Naive B cell (primary cell): Measurements from ENCODE around the gene ARFGAP2. TPM values are rescaled to one million over a fixed set of nuclear protein-coding genes. Genes with fewer than 3 reads are reported as not detected.

Experiments used
- ATAC-seq, 2 donors: fragments of 150-1000 bp; cut with Tn5 transposase; 2 replicates each; pipeline ENCODE4 v1.10.0; 2021; ENCODE audit warnings: low read depth in 2 of 2, mild to moderate bottlenecking in 2 of 2, moderate library complexity in 2 of 2
- DNase-seq: peaks from one replicate; pipeline ENCODE4 v3.0.0; 2022
- H3K27ac Mint-ChIP-seq, 6 donors: one replicate each; pipeline ENCODE4 v1.8.0; 2020 to 2022; ENCODE audit warnings: mild to moderate bottlenecking in 6 of 6, mixed read lengths in 6 of 6, moderate library complexity in 5 of 6, inconsistent platforms in 2 of 6
- H3K27me3 Mint-ChIP-seq, 3 donors: one replicate each; pipeline ENCODE4 v1.8.0; 2021 to 2022; ENCODE audit warnings: mixed read lengths in 3 of 3, mild to moderate bottlenecking in 1 of 3
- H3K36me3 Mint-ChIP-seq, 2 donors: one replicate each; pipeline ENCODE4 v1.8.0; 2020 to 2022; ENCODE audit warnings: mixed read lengths in 2 of 2, inconsistent platforms in 1 of 2, mild to moderate bottlenecking in 1 of 2
- H3K4me1 Mint-ChIP-seq, 3 donors: one replicate each; pipeline ENCODE4 v1.8.0; 2020 to 2022; ENCODE audit warnings: mixed read lengths in 3 of 3, inconsistent platforms in 1 of 3, mild to moderate bottlenecking in 1 of 3, moderate library complexity in 1 of 3
- H3K4me3 Mint-ChIP-seq, 8 donors: one replicate each; pipeline ENCODE4 v1.8.0; 2020 to 2022; ENCODE audit warnings: mild to moderate bottlenecking in 8 of 8, mixed read lengths in 8 of 8, moderate library complexity in 8 of 8, inconsistent platforms in 2 of 8
- H3K9me3 Mint-ChIP-seq, 7 donors: one replicate each; pipeline ENCODE4 v1.8.0; 2020 to 2022; ENCODE audit warnings: mixed read lengths in 7 of 7, mild to moderate bottlenecking in 5 of 7, inconsistent platforms in 2 of 7, moderate library complexity in 1 of 7
- polyA plus RNA-seq, 6 donors: library from polyadenylated mRNA; unstranded; fragments of 300-500 nt; fragmentation: Illumina TruSeq; gene quantifications; one replicate each; pipeline ENCODE4 v1.2.3, GENCODE V29; 2021; ENCODE audit warnings: low read depth in 6 of 6

Gene ARFGAP2
- polyA plus RNA-seq, 6 donors from 2014 or later = 87.2 to 127 (median 100) TPM

- Mint-ChIP-seq H3K4me3 (peak overlapping the region in 1 of 8 donors; percentile 24), H3K27me3 (no peaks in the 10 kb centered on the region), H3K36me3 (no peaks in the 10 kb centered on the region), H3K27ac (peak overlapping the region in 2 of 6 donors; percentile 38 to 74), H3K4me1 (peaks cover 0 to 11% (median 5%) of the 10 kb centered on the region in 3 donors), H3K9me3 (no peaks in the 10 kb centered on the region)
- no peak for DNase-seq
- no peak for ATAC-seq
Observed at GRCh38 chr11:47160753-47161133, 15.9 kb downstream of the ARFGAP2 start.

GRCh38 chr11:47158242-47158641, 18.4 kb downstream of the ARFGAP2 start:
- H3K36me3 Mint-ChIP-seq = no peaks in the 10 kb centered on the region
- no peaks in the 10 kb centered on the region for H3K9me3 Mint-ChIP-seq
- H3K4me3 Mint-ChIP-seq = no peak overlapping the region
- H3K4me1 Mint-ChIP-seq = peaks cover 11 to 26% (median 21%) of the 10 kb centered on the region in 3 donors
- H3K27ac Mint-ChIP-seq = peak overlapping the region in 1 of 6 donors; percentile 16
- DNase-seq = no peak
- ATAC-seq = no peak
- H3K27me3 Mint-ChIP-seq = no peaks in the 10 kb centered on the region

- Mint-ChIP-seq H3K27ac (peak overlapping the region in 1 of 6 donors; percentile 65), H3K27me3 (no peaks in the 10 kb centered on the region), H3K36me3 (no peaks in the 10 kb centered on the region), H3K4me1 (peaks cover 16 to 31% (median 25%) of the 10 kb centered on the region in 3 donors), H3K9me3 (no peaks in the 10 kb centered on the region), H3K4me3 (no peak overlapping the region)
- no peak for DNase-seq
- no peak for ATAC-seq
Observed at GRCh38 chr11:47157805-47158204, 18.9 kb downstream of the ARFGAP2 start.

- H3K4me1 Mint-ChIP-seq = peaks cover 22 to 39% (median 31%) of the 10 kb centered on the region in 3 donors
- no peaks in the 10 kb centered on the region for H3K27me3 Mint-ChIP-seq
- H3K4me3 Mint-ChIP-seq = no peak overlapping the region
- H3K9me3 Mint-ChIP-seq = no peaks in the 10 kb centered on the region
- peak overlapping the region in 1 of 6 donors; percentile 10 for H3K27ac Mint-ChIP-seq
- no peaks in the 10 kb centered on the region for H3K36me3 Mint-ChIP-seq
- no peak for ATAC-seq
- no peak for DNase-seq
Observed at GRCh38 chr11:47156951-47157350, 19.7 kb downstream of the ARFGAP2 start.

- H3K27me3 Mint-ChIP-seq = no peaks in the 10 kb centered on the region
- no peak for ATAC-seq
- peaks cover 28 to 42% (median 31%) of the 10 kb centered on the region in 3 donors for H3K4me1 Mint-ChIP-seq
- peak overlapping the region in 1 of 8 donors; percentile 47 for H3K4me3 Mint-ChIP-seq
- peak overlapping the region in 1 of 6 donors; percentile 4 for H3K27ac Mint-ChIP-seq
- H3K9me3 Mint-ChIP-seq = no peaks in the 10 kb centered on the region
- H3K36me3 Mint-ChIP-seq = no peaks in the 10 kb centered on the region
- no peak for DNase-seq
Observed at GRCh38 chr11:47156333-47156732, 20.3 kb downstream of the ARFGAP2 start.

- Mint-ChIP-seq H3K4me3 (peak overlapping the region in 1 of 8 donors; percentile 72), H3K27me3 (no peaks in the 10 kb centered on the region), H3K27ac (no peak overlapping the region)
Observed at GRCh38 chr11:47155879-47156278, 20.8 kb downstream of the ARFGAP2 start.

GRCh38 chr11:47154616-47155570, 21.8 kb downstream of the ARFGAP2 start:
- ATAC-seq (peak; percentile 75 to 77), DNase-seq (peak; percentile 28)
- H3K4me1 Mint-ChIP-seq = peaks cover 30 to 48% (median 32%) of the 10 kb centered on the region in 3 donors
- H3K4me3 Mint-ChIP-seq = peak overlapping the region in 7 of 8 donors; percentile 39 to 89 (median 72)
- peak overlapping the region in 5 of 6 donors; percentile 31 to 89 (median 85) for H3K27ac Mint-ChIP-seq
- no peaks in the 10 kb centered on the region for H3K36me3 Mint-ChIP-seq
- no peaks in the 10 kb centered on the region for H3K9me3 Mint-ChIP-seq
- no peaks in the 10 kb centered on the region for H3K27me3 Mint-ChIP-seq

More at GRCh38 chr11:47155879-47156278, 20.8 kb downstream of the ARFGAP2 start:
- Mint-ChIP-seq H3K36me3 (no peaks in the 10 kb centered on the region), H3K9me3 (no peaks in the 10 kb centered on the region), H3K4me1 (peaks cover 30 to 44% (median 32%) of the 10 kb centered on the region in 3 donors)
- DNase-seq (no peak), ATAC-seq (no peak)

- ATAC-seq (peak; percentile 48 to 53), DNase-seq (peak; percentile 45)
- Mint-ChIP-seq H3K36me3 (peaks cover 0 to 4% of the 10 kb centered on the region in 2 donors), H3K27ac (peak overlapping the region in 5 of 6 donors; percentile 15 to 88 (median 54)), H3K4me3 (peak overlapping the region in 3 of 8 donors; percentile 6 to 82 (median 13)), H3K9me3 (no peaks in the 10 kb centered on the region), H3K4me1 (peaks cover 30 to 48% (median 32%) of the 10 kb centered on the region in 3 donors), H3K27me3 (no peaks in the 10 kb centered on the region)
Observed at GRCh38 chr11:47152953-47153950, 23.4 kb downstream of the ARFGAP2 start.

- Mint-ChIP-seq H3K4me1 (peaks cover 30 to 48% (median 32%) of the 10 kb centered on the region in 3 donors), H3K9me3 (no peaks in the 10 kb centered on the region), H3K27me3 (no peaks in the 10 kb centered on the region), H3K27ac (peak overlapping the region in 4 of 6 donors; percentile 39 to 91 (median 75)), H3K36me3 (peaks cover 0 to 5% of the 10 kb centered on the region in 2 donors), H3K4me3 (peak overlapping the region in 4 of 8 donors; percentile 10 to 83 (median 46))
- DNase-seq (no peak), ATAC-seq (peak; percentile 56 to 62)
Observed at GRCh38 chr11:47152126-47152952, 24.3 kb downstream of the ARFGAP2 start.

GRCh38 chr11:47149782-47150181, 26.9 kb downstream of the ARFGAP2 start:
- ATAC-seq (no peak), DNase-seq (no peak)
- Mint-ChIP-seq H3K36me3 (peaks cover 0 to 5% of the 10 kb centered on the region in 2 donors), H3K4me1 (peaks cover 24 to 35% (median 24%) of the 10 kb centered on the region in 3 donors), H3K4me3 (no peak overlapping the region), H3K9me3 (no peaks in the 10 kb centered on the region), H3K27me3 (no peaks in the 10 kb centered on the region), H3K27ac (peak overlapping the region in 2 of 6 donors; percentile 32 to 49)

- ATAC-seq (no peak), DNase-seq (no peak)
- H3K36me3 Mint-ChIP-seq = peaks cover 0 to 5% of the 10 kb centered on the region in 2 donors
- H3K4me1 Mint-ChIP-seq = peaks cover 19 to 29% (median 23%) of the 10 kb centered on the region in 3 donors
- H3K27ac Mint-ChIP-seq = no peak overlapping the region
- H3K27me3 Mint-ChIP-seq = no peaks in the 10 kb centered on the region
- no peak overlapping the region for H3K4me3 Mint-ChIP-seq
- no peaks in the 10 kb centered on the region for H3K9me3 Mint-ChIP-seq
Observed at GRCh38 chr11:47148903-47149531, 27.7 kb downstream of the ARFGAP2 start.

- ATAC-seq (no peak), DNase-seq (no peak)
- Mint-ChIP-seq H3K36me3 (peaks cover 0 to 5% of the 10 kb centered on the region in 2 donors), H3K4me3 (no peak overlapping the region), H3K4me1 (peaks cover 19 to 24% (median 22%) of the 10 kb centered on the region in 3 donors), H3K27me3 (no peaks in the 10 kb centered on the region), H3K9me3 (no peaks in the 10 kb centered on the region), H3K27ac (no peak overlapping the region)
Observed at GRCh38 chr11:47148270-47148669, 28.4 kb downstream of the ARFGAP2 start.
